Sigmoid colon (tissue), 7 donors: ENCODE measurements around the gene CDKAL1. TPM values are rescaled to one million over a fixed set of nuclear protein-coding genes. Genes with fewer than 3 reads are reported as not detected.

Experiments
- DNase-seq: peaks from one replicate; pipeline ENCODE4 v3.0.0-alpha.2; 2019
- H3K27ac ChIP-seq, 4 donors: fragments of 200-600 bp; sonication (generic); one replicate each; pipeline ENCODE4 v1.5.1; 2016 to 2019; ENCODE audit warnings: mild to moderate bottlenecking in 1 of 4
- H3K27me3 ChIP-seq, 3 donors: fragments of 200-600 bp; sonication (generic); one replicate each; pipeline ENCODE4 v1.5.1; 2019; ENCODE audit warnings: mild to moderate bottlenecking in 1 of 3
- H3K36me3 ChIP-seq, 4 donors: fragments of 200-600 bp; sonication (generic); one replicate each; pipeline ENCODE4 v1.5.1; 2016 to 2019
- H3K4me1 ChIP-seq, 4 donors: fragments of 200-600 bp; sonication (generic); one replicate each; pipeline ENCODE4 v1.5.1; 2017 to 2019
- H3K4me3 ChIP-seq, 4 donors: fragments of 200-600 bp; sonication (generic); one replicate each; pipeline ENCODE4 v1.5.1; 2017 to 2019; ENCODE audit warnings: mild to moderate bottlenecking in 2 of 4, moderate library complexity in 1 of 4
- H3K9me3 ChIP-seq, 4 donors: fragments of 200-600 bp in 3 of 4; sonication (generic) in 3 of 4; one replicate each; pipeline versions ENCODE4 v1.5.1 to v1.6.1; 2013 to 2019
- CTCF ChIP-seq, 4 experiments: fragments of 450-650 bp in 3 of 4; fragments of 200-600 bp in 1 of 4; IDR thresholded peaks; one replicate each; pipeline ENCODE4 v1.5.1; 2016 to 2019; ENCODE audit warnings: antibody characterized with exemption in 4 of 4, mild to moderate bottlenecking in 3 of 4, moderate library complexity in 2 of 4
- EP300 ChIP-seq, 4 donors: sonication (generic); formaldehyde crosslinking; IDR thresholded peaks; one replicate each; pipeline ENCODE4 v1.6.1; 2017; ENCODE audit warnings: antibody characterized with exemption in 4 of 4
- POLR2A ChIP-seq, 2 donors: fragments of 450-650 bp; IDR thresholded peaks; one replicate each; pipeline ENCODE4 v1.6.1; 2016; ENCODE audit warnings: antibody characterized with exemption in 2 of 2, mild to moderate bottlenecking in 2 of 2, moderate library complexity in 2 of 2
- POLR2AphosphoS5 ChIP-seq, 4 donors: sonication (generic); formaldehyde crosslinking; IDR thresholded peaks; one replicate each; pipeline ENCODE4 v1.6.1; 2017; ENCODE audit warnings: antibody characterized with exemption in 4 of 4
- whole genome bisulfite sequencing, 2 donors: extraction: QIAGEN DNeasy Blood & Tissue Kit; methylation state at CpG; one replicate each; pipeline ENCODE4 v1.1.7; 2013; 5-methylcytosine and 5-hydroxymethylcytosine counted together
- intact Hi-C: fragments of 100-400 bp; cut with DNase I; formaldehyde crosslinking; loops from one replicate; pipeline ENCODE4 v1.15.1; 2023
- polyA plus RNA-seq, 3 donors: library from polyadenylated mRNA; stranded (reverse); fragments of 200-250 nt; gene quantifications; one replicate each; pipeline ENCODE4 v1.2.3, GENCODE V29; 2013
- total RNA-seq, 4 donors: library from RNA; depleted of rRNA; stranded (reverse); fragments of >200 nt; gene quantifications; one replicate each; pipeline ENCODE4 v1.1.0, GENCODE V29; 2016
- donor health status: healthy with polysubstance abuse.
- donor health status: Bipolar disorder and iron deficiency.
- donor health status: healthy.

CDKAL1 gene
- total and polyA plus RNA-seq, 7 donors: 2.8 to 14.7 (median 11.4) TPM

GRCh38 chr6:20691185-20691584, 156.9 kb downstream of the CDKAL1 start:
- H3K4me3 ChIP-seq: no peak overlapping the region
- H3K27me3 ChIP-seq: no peaks in the 10 kb centered on the region
- H3K9me3 ChIP-seq: no peaks in the 10 kb centered on the region
- no peak for TF ChIP-seq CTCF (IDR thresholded peaks at IDR 0.05)
- TF ChIP-seq EP300 (IDR thresholded peaks at IDR 0.05): no peak
- no peak for TF ChIP-seq POLR2AphosphoS5 (IDR thresholded peaks at IDR 0.05)
- no peak for TF ChIP-seq POLR2A (IDR thresholded peaks at IDR 0.05)
- no peaks in the 10 kb centered on the region for H3K36me3 ChIP-seq
- DNase-seq: no peak
- H3K27ac ChIP-seq: no peak overlapping the region
- intact Hi-C loops: no loop called here
- H3K4me1 ChIP-seq: no peaks in the 10 kb centered on the region
- WGBS, 2 donors: 98% methylated on average over 5 of the region's 5 CpGs

DNA sequence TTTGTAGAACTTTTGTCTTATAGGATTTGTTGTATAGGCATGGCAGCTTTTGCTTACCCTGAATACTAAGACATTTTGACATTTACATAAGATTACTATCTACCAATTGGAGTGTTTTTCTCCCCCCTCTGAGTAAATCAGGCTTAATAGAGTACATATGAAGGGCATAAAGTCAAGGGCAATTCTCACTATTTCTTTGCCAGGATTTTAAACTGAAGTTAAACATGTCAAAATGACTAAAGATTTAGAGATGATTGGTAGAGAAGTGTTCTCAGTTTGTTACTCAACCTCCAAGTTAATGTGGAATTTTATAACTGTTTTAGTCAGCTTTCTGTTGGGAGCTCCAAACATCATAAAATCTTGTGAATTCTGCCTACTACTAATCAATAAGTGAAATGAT, 157.8 kb downstream of the CDKAL1 start:
- Histone ChIP-seq H3K27ac (no peak overlapping the region), H3K36me3 (no peaks in the 10 kb centered on the region), H3K27me3 (no peaks in the 10 kb centered on the region), H3K9me3 (no peaks in the 10 kb centered on the region), H3K4me3 (no peak overlapping the region), H3K4me1 (no peaks in the 10 kb centered on the region)
- no peak for TF ChIP-seq CTCF (IDR thresholded peaks at IDR 0.05)
- TF ChIP-seq POLR2AphosphoS5 (IDR thresholded peaks at IDR 0.05): no peak
- no peak for TF ChIP-seq POLR2A (IDR thresholded peaks at IDR 0.05)
- no peak for TF ChIP-seq EP300 (IDR thresholded peaks at IDR 0.05)
- no peak for DNase-seq
- intact Hi-C loops: no loop called here

DNA sequence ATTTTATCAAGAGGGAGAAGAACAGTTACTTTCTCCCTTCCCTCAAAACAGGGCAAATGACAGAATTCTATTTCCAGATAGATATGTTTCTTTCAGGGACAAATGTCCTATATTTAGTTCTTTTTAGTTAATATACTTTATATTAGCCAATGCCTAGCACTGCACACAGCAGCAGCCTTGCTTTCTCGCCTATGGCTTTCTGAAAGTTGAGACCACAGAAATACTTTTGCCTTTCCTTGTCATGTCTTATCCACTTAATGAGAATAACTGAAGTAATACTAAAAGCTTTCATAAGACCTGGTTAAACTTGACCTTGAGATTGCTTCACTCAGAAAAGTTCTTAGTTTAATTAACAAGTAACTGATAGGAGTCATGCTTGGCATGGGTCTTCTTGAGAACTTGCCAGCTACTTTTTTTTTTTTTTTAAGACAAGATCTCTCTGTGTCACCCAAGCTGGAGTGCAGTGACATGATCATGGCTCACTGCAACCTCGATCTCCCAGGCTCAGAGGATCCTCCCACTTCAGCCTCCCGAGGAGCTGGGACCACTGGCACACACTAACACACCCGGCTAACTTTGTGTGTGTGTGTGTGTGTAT, 159.3 kb downstream of the CDKAL1 start:
- Histone ChIP-seq H3K4me1 (no peaks in the 10 kb centered on the region), H3K27me3 (no peaks in the 10 kb centered on the region), H3K4me3 (no peak overlapping the region), H3K9me3 (no peaks in the 10 kb centered on the region), H3K27ac (no peak overlapping the region), H3K36me3 (no peaks in the 10 kb centered on the region)
- TF ChIP-seq CTCF (IDR thresholded peaks at IDR 0.05): no peak
- TF ChIP-seq POLR2A (IDR thresholded peaks at IDR 0.05): no peak
- no peak for TF ChIP-seq EP300 (IDR thresholded peaks at IDR 0.05)
- no peak for TF ChIP-seq POLR2AphosphoS5 (IDR thresholded peaks at IDR 0.05)
- intact Hi-C loops: no loop called here
- no peak for DNase-seq
- 82 to 91% methylated on average over 4 of the region's 4 CpGs for WGBS, 2 donors

DNA sequence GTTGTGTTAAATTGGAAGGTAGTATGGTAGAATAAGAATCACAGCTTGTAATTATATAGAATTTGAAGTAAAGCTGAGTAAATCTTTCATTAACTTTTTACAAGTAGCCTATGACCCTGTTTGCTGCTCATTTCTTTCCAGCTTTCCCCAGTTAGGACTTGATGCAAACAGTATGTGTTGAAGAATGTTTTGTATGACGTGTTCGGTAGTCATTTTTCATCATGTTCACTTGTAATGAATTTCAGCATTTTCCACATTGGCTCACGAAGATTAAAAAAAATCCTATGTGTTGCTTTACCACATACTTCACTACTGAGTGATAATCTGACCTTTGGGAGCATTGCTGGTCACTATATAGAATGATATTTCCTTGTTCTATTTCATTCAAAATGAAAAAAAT, 162.4 kb downstream of the CDKAL1 start:
- no peak overlapping the region for H3K4me3 ChIP-seq
- H3K36me3 ChIP-seq: no peaks in the 10 kb centered on the region
- TF ChIP-seq POLR2A (IDR thresholded peaks at IDR 0.05) (no peak), CTCF (IDR thresholded peaks at IDR 0.05) (no peak), POLR2AphosphoS5 (IDR thresholded peaks at IDR 0.05) (no peak), EP300 (IDR thresholded peaks at IDR 0.05) (no peak)
- DNase-seq: no peak
- WGBS, 2 donors: 90 to 98% methylated on average over 3 of the region's 3 CpGs
- H3K9me3 ChIP-seq: no peaks in the 10 kb centered on the region
- H3K4me1 ChIP-seq: no peaks in the 10 kb centered on the region
- H3K27me3 ChIP-seq: no peaks in the 10 kb centered on the region
- intact Hi-C loops: no loop called here
- H3K27ac ChIP-seq: no peak overlapping the region

GRCh38 chr6:20698675-20699074, 164.4 kb downstream of the CDKAL1 start:
- intact Hi-C loops: no loop called here
- Histone ChIP-seq H3K27ac (no peak overlapping the region), H3K36me3 (no peaks in the 10 kb centered on the region), H3K9me3 (no peaks in the 10 kb centered on the region), H3K4me1 (no peaks in the 10 kb centered on the region), H3K4me3 (no peak overlapping the region), H3K27me3 (no peaks in the 10 kb centered on the region)
- WGBS, 2 donors: 84 to 93% methylated on average over 1 of the region's 1 CpG
- no peak for DNase-seq
- TF ChIP-seq POLR2A (IDR thresholded peaks at IDR 0.05): no peak
- no peak for TF ChIP-seq POLR2AphosphoS5 (IDR thresholded peaks at IDR 0.05)
- no peak for TF ChIP-seq EP300 (IDR thresholded peaks at IDR 0.05)
- TF ChIP-seq CTCF (IDR thresholded peaks at IDR 0.05): no peak
